Left lung (tissue), 10 donors: Measurements from ENCODE around the gene LRRC4B. TPM values are rescaled to one million over a fixed set of nuclear protein-coding genes. Genes with fewer than 3 reads are reported as not detected.
A peak's percentile ranks its signal among the peaks of the same experiment; 100 is the strongest.

Experiments used
- ATAC-seq: fragments of 200-7000 bp; cut with Tn5 transposase; one replicate; pipeline ENCODE4 v1.9.1; 2020; ENCODE audit warnings: moderate library complexity
- DNase-seq, 4 donors: peaks; one replicate each; pipeline ENCODE4 v3.0.0-alpha.2; 2013 to 2020
- H3K27ac ChIP-seq, 2 donors: fragments of 200-600 bp; sonication (generic) in 1 of 2; one replicate each; pipeline versions ENCODE4 v1.5.0 to v1.8.0; 2020 to 2021
- H3K27me3 ChIP-seq, 2 donors: fragments of 200-600 bp; sonication (generic) in 1 of 2; one replicate each; pipeline versions ENCODE4 v1.5.0 to v1.8.0; 2020 to 2021
- H3K36me3 ChIP-seq, 2 donors: fragments of 200-600 bp; sonication (generic) in 1 of 2; one replicate each; pipeline versions ENCODE4 v1.5.0 to v1.8.0; 2020 to 2021
- H3K4me1 ChIP-seq, 2 donors: fragments of 200-600 bp; one replicate each; pipeline ENCODE4 v1.8.0; 2021
- H3K4me3 ChIP-seq, 2 donors: fragments of 200-600 bp; sonication (generic) in 1 of 2; one replicate each; pipeline versions ENCODE4 v1.5.0 to v1.8.0; 2020 to 2021; ENCODE audit warnings: mild to moderate bottlenecking in 1 of 2
- H3K9me3 ChIP-seq, 2 donors: fragments of 200-600 bp; sonication (generic) in 1 of 2; one replicate each; pipeline versions ENCODE4 v1.5.0 to v1.8.0; 2020 to 2021
- intact Hi-C, 2 donors: fragments of 100-400 bp; cut with DNase I; formaldehyde crosslinking; loops; one replicate each; pipeline versions ENCODE4 v1.11.2 to v1.14.2; 2022
- polyA plus RNA-seq, 6 donors: library from polyadenylated mRNA; unstranded; fragments of 120-200 nt; gene quantifications; one replicate each; pipeline ENCODE4 v1.2.1, GENCODE V29; 2013; ENCODE audit not compliant: insufficient read length in 6 of 6
- total RNA-seq, 2 donors: library from RNA; stranded (reverse); fragmentation: NEBNext Ultra II Directional; extraction: Animal tissue kit (Norgen Biotek cat#: 25700); gene quantifications; one replicate each; pipeline ENCODE4 v1.2.1, GENCODE V29; 2021
- TF ChIP-seq, protein P1 (sequence below), 2 donors: fragments of 200-600 bp; sonication (generic) in 1 of 2; IDR thresholded peaks; one replicate each; pipeline versions ENCODE4 v1.5.0 to v1.8.0; 2021; ENCODE audit warnings: antibody characterized with exemption in 2 of 2
- donor health status: DM: no; HTN: yes; CAD: no.
- donor health status: DM: no; HTN: no; CAD: no.

Gene LRRC4B
- total and polyA plus RNA-seq, 8 donors, result 2.8 to 14.3 (median 10.0) TPM

DNA sequence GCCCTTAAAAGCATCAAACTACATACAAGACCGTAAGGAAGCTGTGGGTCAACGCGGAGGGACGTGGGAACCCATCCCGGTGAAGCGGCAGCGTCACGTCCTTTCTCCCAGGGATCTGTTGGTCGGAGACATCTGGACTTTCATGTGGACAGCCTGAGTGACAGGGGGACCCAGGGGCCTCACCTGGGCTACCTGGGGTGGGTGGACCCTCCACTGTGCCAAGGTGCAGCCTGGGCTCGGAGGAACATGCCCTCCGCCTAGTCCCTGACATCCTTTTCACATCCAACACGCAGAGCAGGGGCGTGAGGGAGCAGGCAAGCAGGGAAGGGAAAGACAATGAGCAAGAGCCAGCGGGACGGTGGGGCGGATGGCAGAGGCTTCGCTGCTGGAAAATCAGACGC is 77.8 kb downstream of the LRRC4B start:
- Histone ChIP-seq H3K36me3 (no peaks in the 10 kb centered on the region), H3K27ac (no peak overlapping the region), H3K4me1 (peaks cover 0 to 31% of the 10 kb centered on the region in 2 donors), H3K4me3 (no peak overlapping the region), H3K27me3 (peaks cover 0 to 9% of the 10 kb centered on the region in 2 donors), H3K9me3 (no peaks in the 10 kb centered on the region)
- DNase-seq (peak in 1 of 4 donors; percentile 59), ATAC-seq (no peak)
- intact Hi-C loops, result no loop called here
- TF ChIP-seq, protein P1, sequence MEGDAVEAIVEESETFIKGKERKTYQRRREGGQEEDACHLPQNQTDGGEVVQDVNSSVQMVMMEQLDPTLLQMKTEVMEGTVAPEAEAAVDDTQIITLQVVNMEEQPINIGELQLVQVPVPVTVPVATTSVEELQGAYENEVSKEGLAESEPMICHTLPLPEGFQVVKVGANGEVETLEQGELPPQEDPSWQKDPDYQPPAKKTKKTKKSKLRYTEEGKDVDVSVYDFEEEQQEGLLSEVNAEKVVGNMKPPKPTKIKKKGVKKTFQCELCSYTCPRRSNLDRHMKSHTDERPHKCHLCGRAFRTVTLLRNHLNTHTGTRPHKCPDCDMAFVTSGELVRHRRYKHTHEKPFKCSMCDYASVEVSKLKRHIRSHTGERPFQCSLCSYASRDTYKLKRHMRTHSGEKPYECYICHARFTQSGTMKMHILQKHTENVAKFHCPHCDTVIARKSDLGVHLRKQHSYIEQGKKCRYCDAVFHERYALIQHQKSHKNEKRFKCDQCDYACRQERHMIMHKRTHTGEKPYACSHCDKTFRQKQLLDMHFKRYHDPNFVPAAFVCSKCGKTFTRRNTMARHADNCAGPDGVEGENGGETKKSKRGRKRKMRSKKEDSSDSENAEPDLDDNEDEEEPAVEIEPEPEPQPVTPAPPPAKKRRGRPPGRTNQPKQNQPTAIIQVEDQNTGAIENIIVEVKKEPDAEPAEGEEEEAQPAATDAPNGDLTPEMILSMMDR (IDR thresholded peaks at IDR 0.05), result no peak

DNA sequence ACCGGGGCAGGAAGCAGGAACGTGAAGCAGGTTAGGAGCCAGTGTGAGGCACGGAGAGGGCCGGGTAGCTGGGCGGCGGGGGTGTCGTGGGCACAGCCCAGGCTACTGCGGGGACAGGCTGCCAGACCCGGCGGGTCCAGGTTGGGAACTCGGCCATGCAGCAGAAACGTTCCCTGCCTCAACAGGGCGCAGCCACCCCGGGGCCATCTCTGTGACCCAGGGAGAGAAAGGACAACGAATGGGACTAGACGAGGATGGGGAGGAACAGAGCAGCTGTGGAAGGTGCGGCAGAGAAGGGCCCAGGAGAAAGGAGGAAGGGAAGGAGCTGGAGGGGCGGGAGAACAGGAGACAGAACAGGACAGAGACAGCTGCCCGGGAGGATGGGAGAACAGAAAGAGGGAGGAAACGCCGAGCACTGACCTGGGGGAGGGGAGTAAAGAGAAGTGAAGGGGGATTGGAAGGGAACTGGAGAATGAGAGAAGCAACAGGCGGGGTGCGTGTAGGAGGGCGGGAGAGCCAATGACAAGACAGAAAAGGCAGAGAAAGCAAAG is 78.7 kb downstream of the LRRC4B start:
- ATAC-seq (no peak), DNase-seq (no peak)
- Histone ChIP-seq H3K27ac (peak overlapping the region in 1 of 2 donors; percentile 74), H3K9me3 (no peaks in the 10 kb centered on the region), H3K4me3 (peak overlapping the region in 1 of 2 donors; percentile 26), H3K27me3 (peaks cover 0 to 9% of the 10 kb centered on the region in 2 donors), H3K4me1 (peaks cover 0 to 31% of the 10 kb centered on the region in 2 donors), H3K36me3 (no peaks in the 10 kb centered on the region)
- TF ChIP-seq, protein P1 (IDR thresholded peaks at IDR 0.05), result no peak
- intact Hi-C loops, result no loop called here

DNA sequence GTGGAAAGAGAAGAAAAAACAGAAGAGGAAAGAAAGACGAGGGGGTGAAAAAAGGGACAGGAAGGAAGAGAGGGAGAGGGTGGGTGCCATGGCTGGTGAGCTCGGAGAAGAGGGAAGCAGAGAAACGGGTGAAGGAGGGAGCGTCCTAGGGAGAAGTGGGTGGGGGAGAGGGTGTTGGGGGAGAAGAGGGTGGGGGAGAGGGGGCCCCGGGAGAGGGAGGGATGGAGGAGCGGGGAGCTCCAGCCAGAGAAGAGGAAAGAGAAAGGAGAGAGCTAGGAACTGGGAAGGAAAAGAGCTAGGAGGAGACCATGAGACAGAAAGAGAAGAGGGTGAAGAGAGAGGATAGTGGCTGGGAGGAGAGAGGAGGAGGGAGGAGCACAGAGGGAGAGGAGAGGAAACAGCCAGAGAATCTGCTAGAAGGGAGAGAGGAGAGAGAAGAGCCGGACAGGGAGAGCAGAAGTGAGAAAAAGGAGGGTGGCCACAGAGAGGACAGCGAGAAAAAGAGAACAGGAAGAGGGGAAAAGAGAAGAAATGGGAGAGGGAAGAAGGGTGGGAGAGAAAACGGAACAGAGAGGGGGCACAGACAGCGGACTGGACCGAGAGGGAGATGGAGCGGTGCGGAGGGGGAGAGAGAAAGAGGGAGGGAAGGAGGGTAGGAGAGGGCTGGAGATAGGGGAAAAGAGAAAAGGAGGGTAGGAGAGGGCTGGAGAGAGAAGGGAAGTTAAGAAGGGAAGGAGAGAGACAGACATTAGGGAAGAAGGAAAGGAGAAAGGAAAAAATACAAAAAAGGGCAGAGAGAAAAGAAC is 79.6 kb downstream of the LRRC4B start:
- Histone ChIP-seq H3K4me1 (peaks cover 0 to 31% of the 10 kb centered on the region in 2 donors), H3K9me3 (no peaks in the 10 kb centered on the region), H3K27me3 (peaks cover 0 to 9% of the 10 kb centered on the region in 2 donors), H3K4me3 (peak overlapping the region in 1 of 2 donors; percentile 26), H3K36me3 (peaks cover 0 to 9% of the 10 kb centered on the region in 2 donors), H3K27ac (peak overlapping the region in 1 of 2 donors; percentile 74)
- DNase-seq, result no peak
- ATAC-seq, result peak; percentile 19
- TF ChIP-seq, protein P1 (IDR thresholded peaks at IDR 0.05), result no peak
- intact Hi-C loops, result no loop called here

DNA sequence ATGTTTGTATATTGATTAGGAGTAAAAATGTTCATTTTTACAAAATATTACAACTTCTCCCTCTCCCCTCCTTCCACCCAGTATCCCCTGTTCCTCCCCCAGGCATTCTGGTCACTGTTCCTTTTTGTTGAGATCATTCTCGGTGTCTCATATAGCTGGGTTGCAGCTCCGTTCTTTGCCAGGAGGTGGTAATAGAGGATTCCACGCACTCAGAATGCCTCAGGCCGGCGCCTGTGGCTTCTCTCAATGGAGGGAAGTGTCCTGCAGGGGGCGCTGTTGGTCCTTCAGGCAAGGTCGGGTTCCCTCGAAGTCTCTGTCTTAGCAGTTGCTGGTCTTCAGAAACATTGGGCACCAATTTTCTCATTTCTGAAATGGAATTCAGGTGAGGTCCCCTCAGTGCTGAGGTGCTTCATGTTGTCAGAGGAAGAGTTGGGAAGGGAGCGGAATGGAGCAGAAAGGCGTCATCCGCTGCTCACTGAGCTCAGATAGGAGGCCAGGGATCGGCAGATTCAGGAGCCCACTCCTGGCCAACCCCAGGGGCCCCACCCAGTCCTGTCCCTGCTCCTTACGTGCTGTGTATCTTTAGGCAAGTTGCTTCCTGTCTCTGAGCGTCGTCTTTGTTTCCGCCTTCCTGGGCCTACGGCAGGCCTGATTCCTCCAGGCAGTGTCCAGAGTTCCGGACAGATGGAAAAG is 81.3 kb downstream of the LRRC4B start:
- DNase-seq, result peak in 1 of 4 donors; percentile 31

More for the DNA sequence above, 81.3 kb downstream of the LRRC4B start:
- intact Hi-C loops, result no loop called here
- no peak for ATAC-seq
- TF ChIP-seq, protein P1 (IDR thresholded peaks at IDR 0.05), result peak in 1 of 2 donors; percentile 35
- Histone ChIP-seq H3K4me3 (no peak overlapping the region), H3K27ac (peak overlapping the region in 1 of 2 donors; percentile 74), H3K27me3 (peaks cover 0 to 9% of the 10 kb centered on the region in 2 donors), H3K36me3 (peaks cover 0 to 25% of the 10 kb centered on the region in 2 donors), H3K9me3 (no peaks in the 10 kb centered on the region), H3K4me1 (peaks cover 0 to 26% of the 10 kb centered on the region in 2 donors)
